Fibroblast of peridontal ligament (primary cell): Measurements from ENCODE around the gene NDUFS3.
A peak's percentile ranks its signal among the peaks of the same experiment; 100 is the strongest.
"Not testable (repeated sequence)": the region's sequence is repeated elsewhere in the genome, so short reads cannot be mapped to it uniquely, and the experiment has no call there.

Source experiments
- DNase-seq: peaks from one replicate; pipeline ENCODE4 v3.0.0-alpha.2; 2010; ENCODE audit errors: extremely low read depth

NDUFS3 gene

GRCh38 chr11:47578524-47579494, at the start of gene NDUFS3, which contains the start of gene KBTBD4:
Gene NDUFS3 (plus strand): TSS chr11:47579074. CDS start chr11:47579092, 18 bp downstream.
Gene KBTBD4 (minus strand): TSS chr11:47578970. CDS start chr11:47578951, 19 bp downstream.
- peak; percentile 89 for DNase-seq

- DNase-seq: no peak
These were observed 48.9 kb upstream of the NDUFS3 start for GRCh38 chr11:47529951-47530350.

DNA sequence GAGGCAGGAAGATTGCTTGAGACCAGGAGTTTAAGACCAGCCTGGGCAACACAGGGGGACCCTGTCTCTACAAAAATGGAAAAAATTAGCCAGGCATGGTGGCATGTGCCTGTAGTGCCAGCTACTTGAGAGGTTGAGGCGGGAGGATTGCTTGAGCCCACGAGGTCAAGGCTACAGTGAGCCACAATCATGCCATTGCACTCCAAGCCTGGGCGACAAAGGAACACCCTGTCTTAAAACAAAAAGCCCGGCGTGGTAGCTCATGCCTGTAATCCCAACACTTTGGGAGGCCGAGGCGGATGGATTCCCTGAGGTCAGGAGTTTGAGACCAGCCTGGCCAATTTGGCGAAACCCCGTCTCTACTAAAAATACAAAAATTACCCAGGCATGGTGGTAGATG, 48.2 kb upstream of the NDUFS3 start:
- not testable (repeated sequence) for DNase-seq

GRCh38 chr11:47531666-47532065, 47.2 kb upstream of the NDUFS3 start:
- DNase-seq: no peak

GRCh38 chr11:47532597-47533213, 46.2 kb upstream of the NDUFS3 start:
- DNase-seq: no peak

GRCh38 chr11:47533690-47534151, 45.2 kb upstream of the NDUFS3 start:
- DNase-seq: peak; percentile 87

GRCh38 chr11:47534704-47535251, 44.1 kb upstream of the NDUFS3 start:
- no peak for DNase-seq

DNA sequence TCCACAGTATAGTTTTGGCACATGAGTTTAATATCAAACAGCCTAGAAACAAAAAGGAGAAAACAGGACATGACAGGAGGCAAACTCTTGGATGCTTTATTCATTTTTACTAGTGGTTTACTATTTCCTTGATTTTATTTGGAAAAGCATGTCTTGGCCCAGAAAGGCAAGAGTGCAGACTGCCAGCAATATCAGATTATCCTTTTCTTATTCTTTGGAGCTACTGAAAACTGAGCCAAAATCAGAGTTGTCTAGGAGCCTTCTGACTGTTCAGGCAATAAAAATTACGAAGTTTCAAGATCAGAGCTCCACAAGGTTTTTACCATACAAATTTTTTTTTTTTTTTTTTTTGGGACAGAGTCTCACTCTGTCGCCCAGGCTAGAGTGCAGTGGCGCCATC, 42.0 kb upstream of the NDUFS3 start:
- peak; percentile 64 for DNase-seq

GRCh38 chr11:47538741-47539565, 39.9 kb upstream of the NDUFS3 start:
- peak; percentile 85 for DNase-seq

- no peak for DNase-seq
These were observed 39.2 kb upstream of the NDUFS3 start for GRCh38 chr11:47539681-47540039.

DNA sequence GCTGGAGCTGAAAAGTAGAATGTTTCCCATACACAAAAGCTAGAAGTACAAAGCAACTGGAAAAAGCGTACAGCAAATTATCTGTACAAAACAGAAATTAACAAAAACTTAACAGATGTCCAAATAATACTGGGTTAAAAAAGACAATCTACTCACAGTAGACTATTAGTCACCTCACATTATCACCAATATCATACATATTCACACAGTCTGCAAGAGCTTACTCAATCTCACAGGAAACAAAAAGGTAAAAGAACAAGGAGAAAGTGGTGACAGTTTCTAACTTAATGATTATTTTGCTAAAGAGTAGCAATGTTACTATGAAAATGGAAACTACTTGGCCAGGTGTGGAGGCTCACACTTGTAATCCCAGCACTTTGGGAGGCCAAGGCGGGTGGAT, 37.8 kb upstream of the NDUFS3 start:
- DNase-seq: no peak

DNA sequence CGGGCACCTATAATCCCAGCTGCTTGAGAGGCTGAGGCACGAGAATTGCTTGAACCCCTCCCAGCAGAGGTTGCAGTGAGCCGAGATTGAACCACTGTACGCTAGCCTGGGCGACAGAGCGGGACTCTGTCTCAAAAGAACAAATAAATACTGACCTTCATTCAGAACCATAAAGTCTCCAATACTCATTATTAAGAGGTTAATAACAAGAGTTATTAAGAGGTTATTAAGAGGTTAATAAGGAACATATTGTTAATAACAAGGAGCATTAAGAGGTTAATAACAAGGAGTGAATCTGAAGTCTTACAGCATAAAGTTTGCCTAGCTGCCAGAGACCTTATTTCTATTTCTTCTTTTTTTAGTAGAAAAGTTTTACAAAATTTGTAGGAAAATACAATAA, 33.6 kb upstream of the NDUFS3 start:
- DNase-seq: no peak

- DNase-seq: not testable (repeated sequence)
These were observed 32.6 kb upstream of the NDUFS3 start for GRCh38 chr11:47546274-47546673.

DNA sequence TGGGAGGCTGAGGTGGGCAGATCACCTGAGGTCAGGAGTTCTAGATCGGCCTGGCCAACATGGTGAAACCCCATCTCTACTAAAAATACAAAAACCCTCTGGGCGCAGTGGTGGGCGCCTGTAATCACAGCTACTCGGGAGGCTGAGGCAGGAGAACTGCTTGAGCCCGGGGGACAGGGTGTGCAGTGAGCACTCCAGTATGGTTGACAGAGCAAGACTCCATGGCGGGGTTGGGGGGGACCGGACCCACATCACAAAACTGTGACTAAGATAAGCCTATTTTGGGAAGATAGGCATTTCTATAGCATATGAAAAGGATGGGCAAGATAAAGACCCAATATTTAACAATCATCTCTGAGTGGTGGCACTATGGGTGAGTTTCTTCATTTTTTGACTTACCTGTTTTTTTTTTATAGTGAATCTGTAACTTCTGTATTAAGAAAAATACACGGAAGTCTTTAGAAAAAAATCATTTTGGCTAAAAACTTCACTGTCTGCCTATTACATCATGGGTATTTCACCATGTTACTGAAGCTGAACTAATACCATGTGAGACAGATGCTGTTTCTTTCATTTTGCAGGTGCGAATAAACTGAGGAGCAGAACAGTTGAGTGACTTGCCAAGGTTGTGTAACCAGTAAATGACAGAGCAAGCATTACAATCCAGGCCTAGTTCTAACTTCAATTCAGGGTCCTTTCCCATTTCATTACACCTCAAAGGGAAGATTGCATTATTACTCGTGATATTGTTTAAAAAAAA, 28.4 kb upstream of the NDUFS3 start:
- peak; percentile 41 for DNase-seq

DNA sequence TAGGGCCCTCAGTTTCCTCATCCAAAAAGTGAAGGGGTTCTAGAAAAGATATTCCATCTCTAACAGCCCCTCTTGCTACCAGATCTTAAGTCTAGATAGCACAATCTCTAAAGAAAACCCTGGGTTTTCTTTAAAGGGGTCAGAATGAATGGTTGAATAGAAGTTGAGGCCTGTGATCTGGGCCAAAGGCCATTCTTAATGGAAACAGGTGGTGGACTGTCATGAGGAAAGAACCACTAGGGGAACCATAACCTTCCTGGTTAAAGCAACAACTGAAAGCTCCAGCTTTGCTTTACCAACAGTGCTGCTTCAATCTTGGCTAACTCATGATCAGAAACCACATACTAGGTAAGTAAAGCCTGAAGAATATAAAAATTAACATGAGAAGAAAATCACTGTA, 27.8 kb upstream of the NDUFS3 start:
- peak; percentile 56 for DNase-seq

DNA sequence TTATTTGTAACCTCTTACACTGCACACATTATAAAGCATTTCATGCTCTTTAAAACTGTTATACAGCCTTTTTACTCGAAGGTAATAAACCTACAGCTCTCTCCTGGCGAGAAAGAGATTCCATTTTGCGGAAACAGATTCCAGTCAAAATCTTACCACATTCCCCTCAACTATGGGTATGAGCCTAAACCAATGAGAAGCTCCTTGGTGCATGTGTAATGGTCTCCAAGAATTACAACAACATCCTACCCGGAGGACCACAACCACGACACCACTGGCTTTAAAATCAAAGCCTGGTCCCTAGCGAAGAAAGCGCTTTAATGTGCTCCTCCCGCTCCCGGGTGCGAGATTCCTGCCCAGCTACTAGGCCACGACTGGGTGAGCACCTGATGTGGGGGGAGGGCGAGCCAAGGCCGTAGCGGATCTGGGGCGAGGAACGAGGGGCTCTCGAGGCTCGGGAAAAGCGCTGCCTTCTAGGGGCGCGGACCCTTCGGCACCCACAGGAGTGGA, 26.8 kb upstream of the NDUFS3 start:
- DNase-seq: peak; percentile 65

DNA sequence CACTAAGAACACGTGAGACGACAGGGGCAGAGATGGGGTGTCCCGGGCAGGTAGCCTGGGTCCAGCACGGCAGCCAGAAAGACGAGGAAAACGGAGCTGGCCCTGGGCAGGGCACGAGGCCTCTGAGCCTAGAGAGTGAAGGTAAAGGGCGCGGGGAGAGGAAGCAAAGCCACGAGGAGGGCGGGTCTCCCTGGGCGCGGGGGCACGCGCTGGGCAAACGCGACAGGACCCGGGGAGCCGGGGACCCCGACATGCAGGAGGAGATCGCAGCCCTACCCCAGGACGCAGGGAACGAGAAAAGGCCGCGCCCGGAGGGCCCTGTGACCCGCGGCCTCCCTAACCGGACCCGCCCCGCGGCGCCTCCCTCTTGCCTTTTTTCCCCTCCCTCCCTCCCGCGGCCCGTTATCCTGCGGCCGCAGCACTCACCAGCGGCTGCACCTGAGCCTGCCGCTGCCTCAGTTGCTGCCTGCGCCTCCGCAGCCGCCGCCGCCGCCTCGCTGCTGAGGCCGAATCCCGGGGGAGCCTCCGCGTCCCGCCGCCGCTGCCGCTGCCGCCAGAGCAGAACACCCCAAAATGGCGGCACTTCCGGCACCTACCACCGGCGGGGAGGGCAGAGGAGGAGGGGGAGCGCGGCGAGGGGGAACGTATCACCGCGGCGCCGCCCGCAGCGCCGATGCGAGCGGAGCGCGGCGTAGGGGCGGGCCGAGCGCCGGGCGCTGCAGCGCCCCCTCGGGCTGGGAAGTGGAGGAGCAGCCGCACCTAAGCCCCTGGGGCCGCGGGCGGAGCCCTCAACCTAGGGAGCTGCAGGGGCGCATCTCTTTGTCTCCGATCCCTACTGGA, 26.1 kb upstream of the NDUFS3 start, which contains the start of gene CELF1:
Gene CELF1 (minus strand): TSS at position 567 of the 840 bp plus-strand sequence. CDS start 53,609 bp downstream, outside the sequence.
- DNase-seq: peak; percentile 75

- peak; percentile 51 for DNase-seq
These were observed 25.5 kb upstream of the NDUFS3 start for GRCh38 chr11:47553406-47553743.

- not testable (repeated sequence) for DNase-seq
These were observed 21.9 kb upstream of the NDUFS3 start for GRCh38 chr11:47557004-47557403.

GRCh38 chr11:47558695-47559094, 20.2 kb upstream of the NDUFS3 start:
- DNase-seq: no peak
